CD4-positive, alpha-beta T cell (primary cell): ENCODE measurements around the gene RASA3. TPM values are rescaled to one million over a fixed set of nuclear protein-coding genes. Genes with fewer than 3 reads are reported as not detected.
A peak's percentile ranks its signal among the peaks of the same experiment; 100 is the strongest.

Source experiments
- ATAC-seq: fragments of 200-7000 bp; cut with Tn5 transposase; one replicate; pipeline ENCODE4 v1.10.0; 2022; ENCODE audit warnings: mild to moderate bottlenecking; ENCODE audit not compliant: poor library complexity
- CTCF ChIA-PET: fragments of 350-600 bp; sonication (Branson Sonifier 250); formaldehyde crosslinking; loops from one replicate; lab custom pipeline; 2021; ENCODE audit warnings: antibody characterized with exemption, inconsistent platforms; lab: Charles Lee
- POLR2A ChIA-PET: fragments of 350-600 bp; sonication (Branson Sonifier 250); formaldehyde crosslinking; loops from one replicate; lab custom pipeline; 2021; ENCODE audit warnings: antibody characterized with exemption, inconsistent platforms; lab: Charles Lee
- DNase-seq, 14 experiments: peaks; one replicate each; pipeline ENCODE4 v3.0.0-alpha.2; 2013 to 2020; ENCODE audit warnings: mixed read lengths in 2 of 14
- H3K27ac ChIP-seq, 2 donors: one replicate each; pipeline versions ENCODE4 v1.5.1 to v1.7.0; 2013; ENCODE audit warnings: low read length in 2 of 2, low read depth in 1 of 2, mild to moderate bottlenecking in 1 of 2
- H3K27me3 ChIP-seq, 2 experiments: 1 replicate in 1 of 2; 2 replicates in 1 of 2; pipeline versions ENCODE4 v1.6.1 to v1.7.0; 2013; ENCODE audit warnings: low read length in 2 of 2, control low read depth in 1 of 2, mild to moderate bottlenecking in 1 of 2, moderate library complexity in 1 of 2; ENCODE audit not compliant: insufficient read depth in 2 of 2, control insufficient read depth in 1 of 2
- H3K36me3 ChIP-seq: one replicate; pipeline ENCODE4 v1.6.1; 2013; ENCODE audit warnings: low read length, control low read depth; ENCODE audit not compliant: insufficient read depth
- H3K4me1 ChIP-seq: one replicate; pipeline ENCODE4 v1.6.1; 2013; ENCODE audit warnings: low read length, control low read depth; ENCODE audit not compliant: insufficient read depth
- H3K4me3 ChIP-seq: one replicate; pipeline ENCODE4 v1.5.1; 2013; ENCODE audit warnings: mild to moderate bottlenecking, low read length, moderate library complexity
- H3K9me3 ChIP-seq, 2 experiments: 1 replicate in 1 of 2; 2 replicates in 1 of 2; pipeline versions ENCODE4 v1.6.1 to v1.7.0; 2013; ENCODE audit warnings: low read length in 2 of 2, mild to moderate bottlenecking in 2 of 2, control low read depth in 1 of 2, moderate library complexity in 1 of 2; ENCODE audit not compliant: control insufficient read depth in 1 of 2, insufficient read depth in 1 of 2
- H3K27ac Mint-ChIP-seq: one replicate; pipeline ENCODE4 v1.8.0; 2020; ENCODE audit warnings: mixed read lengths
- H3K27me3 Mint-ChIP-seq: one replicate; pipeline ENCODE4 v1.8.0; 2021; ENCODE audit warnings: mixed read lengths
- H3K36me3 Mint-ChIP-seq: one replicate; pipeline ENCODE4 v1.8.0; 2021; ENCODE audit warnings: low read depth, mixed read lengths
- H3K4me1 Mint-ChIP-seq: one replicate; pipeline ENCODE4 v1.8.0; 2021; ENCODE audit warnings: low read depth, mixed read lengths
- H3K4me3 Mint-ChIP-seq: one replicate; pipeline ENCODE4 v1.8.0; 2020; ENCODE audit warnings: mild to moderate bottlenecking, mixed read lengths
- H3K9me3 Mint-ChIP-seq: one replicate; pipeline ENCODE4 v1.8.0; 2020; ENCODE audit warnings: mixed read lengths
- CTCF ChIP-seq: fragments of 200-600 bp; IDR thresholded peaks from one replicate; pipeline ENCODE4 v1.8.0; 2022; ENCODE audit warnings: antibody characterized with exemption, mild to moderate bottlenecking
- intact Hi-C, 2 experiments: fragments of 100-400 bp; cut with DNase I in 1 of 2; cut with micrococcal nuclease in 1 of 2; formaldehyde crosslinking; loops; one replicate each; pipeline versions ENCODE4 v1.15.1 to v1.9.0; 2023 to 2025; cut with DNase I, micrococcal nuclease
- total RNA-seq, 174 experiments: library from RNA in 2 of 174; stranded (reverse) in 2 of 174; gene quantifications; one replicate each; pipeline ENCODE4 v1.2.3 and lab custom pipeline; 2021 to 2026

The RASA3 gene
- total RNA-seq, 2 experiments from 2014 or later = 181 to 184 TPM

- ATAC-seq = no peak
These were observed 40.0 kb downstream of the RASA3 start for GRCh38 chr13:114092468-114092867.

GRCh38 chr13:114090476-114090875, 41.9 kb downstream of the RASA3 start:
- ATAC-seq = peak; percentile 48
- no peak overlapping the region for H3K27ac ChIP-seq

More at GRCh38 chr13:114092468-114092867, 40.0 kb downstream of the RASA3 start:
- Mint-ChIP-seq H3K27ac (peak overlapping the region; percentile 53), H3K4me3 (no peak overlapping the region), H3K4me1 (peaks cover 77% of the 10 kb centered on the region), H3K9me3 (peaks cover 15% of the 10 kb centered on the region), H3K36me3 (peaks cover 98% of the 10 kb centered on the region), H3K27me3 (no peaks in the 10 kb centered on the region)
- DNase-seq = no peak
- no peak for TF ChIP-seq CTCF
- Histone ChIP-seq H3K4me1 (peaks cover 44% of the 10 kb centered on the region), H3K27me3 (no peaks in the 10 kb centered on the region), H3K36me3 (peaks cover 24% of the 10 kb centered on the region), H3K4me3 (no peak overlapping the region), H3K9me3 (peaks cover 8 to 28% of the 10 kb centered on the region in 2 experiments), H3K27ac (no peak overlapping the region)
- POLR2A ChIA-PET = no interaction called here
- intact Hi-C loops = no loop called here
- CTCF ChIA-PET = no interaction called here

GRCh38 chr13:114089751-114090400, 42.5 kb downstream of the RASA3 start:
- peaks cover 15% of the 10 kb centered on the region for H3K9me3 Mint-ChIP-seq
- TF ChIP-seq CTCF = no peak
- peak overlapping the region; percentile 63 for H3K4me3 Mint-ChIP-seq
- CTCF ChIA-PET = no interaction called here
- DNase-seq (no peak), ATAC-seq (no peak)
- no peak overlapping the region for H3K27ac ChIP-seq
- H3K9me3 ChIP-seq = peaks cover 14 to 28% of the 10 kb centered on the region in 2 experiments
- H3K4me1 ChIP-seq = peaks cover 20% of the 10 kb centered on the region
- H3K4me1 Mint-ChIP-seq = peaks cover 51% of the 10 kb centered on the region
- H3K36me3 Mint-ChIP-seq = peaks cover 77% of the 10 kb centered on the region
- H3K27me3 Mint-ChIP-seq = no peaks in the 10 kb centered on the region
- H3K27me3 ChIP-seq = no peaks in the 10 kb centered on the region
- POLR2A ChIA-PET = no interaction called here
- intact Hi-C loops = no loop called here
- no peak overlapping the region for H3K4me3 ChIP-seq
- H3K27ac Mint-ChIP-seq = peak overlapping the region; percentile 53
- peaks cover 18% of the 10 kb centered on the region for H3K36me3 ChIP-seq

More at GRCh38 chr13:114090476-114090875, 41.9 kb downstream of the RASA3 start:
- no peak for TF ChIP-seq CTCF
- POLR2A ChIA-PET = interaction anchor here (0.7 kb wide), 1 partner anchor 8 kb away, joined by 4 read pairs; no protein-coding TSS in a partner anchor
- H3K9me3 ChIP-seq = peaks cover 14 to 28% of the 10 kb centered on the region in 2 experiments
- H3K4me3 ChIP-seq = no peak overlapping the region
- no peak for DNase-seq
- CTCF ChIA-PET = no interaction called here
- peaks cover 15% of the 10 kb centered on the region for H3K9me3 Mint-ChIP-seq
- H3K4me1 ChIP-seq = peaks cover 24% of the 10 kb centered on the region
- intact Hi-C loops = no loop called here
- H3K27ac Mint-ChIP-seq = peak overlapping the region; percentile 53
- no peaks in the 10 kb centered on the region for H3K27me3 ChIP-seq
- H3K4me1 Mint-ChIP-seq = peaks cover 57% of the 10 kb centered on the region
- peaks cover 83% of the 10 kb centered on the region for H3K36me3 Mint-ChIP-seq
- peaks cover 18% of the 10 kb centered on the region for H3K36me3 ChIP-seq
- peak overlapping the region; percentile 63 for H3K4me3 Mint-ChIP-seq
- no peaks in the 10 kb centered on the region for H3K27me3 Mint-ChIP-seq
